GM23248 (cell line): ENCODE data around the gene DIS3L. TPM values are rescaled to one million over a fixed set of nuclear protein-coding genes. Genes with fewer than 3 reads are reported as not detected.

ENCODE experiments used
- DNase-seq: peaks from one replicate; pipeline ENCODE4 v3.0.0-alpha.2; 2015
- H2AFZ ChIP-seq: fragments of 200-600 bp; sonication (generic); 2 replicates; pipeline ENCODE4 v1.6.1; 2016; ENCODE audit warnings: antibody characterized with exemption
- H3F3A ChIP-seq: fragments of 200-600 bp; sonication (generic); 2 replicates; pipeline ENCODE4 v1.6.1; 2016; ENCODE audit warnings: mild to moderate bottlenecking, antibody characterized with exemption, mixed run types; ENCODE audit not compliant: insufficient read depth
- H3K27ac ChIP-seq: fragments of 200-600 bp; sonication (generic); 2 replicates; pipeline ENCODE4 v1.5.1; 2016; ENCODE audit warnings: mild to moderate bottlenecking
- H3K27me3 ChIP-seq: fragments of 200-600 bp; sonication (generic); replicated peaks from 2 replicates; pipeline ENCODE4 v1.6.1; 2016; ENCODE audit warnings: mild to moderate bottlenecking; ENCODE audit not compliant: insufficient read depth
- H3K36me3 ChIP-seq: fragments of 200-600 bp; sonication (generic); 2 replicates; pipeline ENCODE4 v1.6.1; 2016; ENCODE audit warnings: low read depth, mild to moderate bottlenecking
- H3K4me1 ChIP-seq: fragments of 200-600 bp; sonication (generic); 2 replicates; pipeline ENCODE4 v1.6.1; 2016; ENCODE audit warnings: mild to moderate bottlenecking; ENCODE audit not compliant: insufficient read depth
- H3K4me2 ChIP-seq: fragments of 200-600 bp; sonication (generic); one replicate; pipeline ENCODE4 v1.6.1; 2016; ENCODE audit warnings: mild to moderate bottlenecking; ENCODE audit not compliant: unreplicated experiment
- H3K4me3 ChIP-seq: fragments of 200-600 bp; sonication (generic); 2 replicates; pipeline ENCODE4 v1.5.1; 2016; ENCODE audit warnings: mild to moderate bottlenecking
- H3K79me2 ChIP-seq: fragments of 200-600 bp; sonication (generic); 2 replicates; pipeline ENCODE4 v1.6.1; 2016; ENCODE audit warnings: mild to moderate bottlenecking; ENCODE audit not compliant: insufficient read depth
- H3K9ac ChIP-seq: fragments of 200-600 bp; sonication (generic); 2 replicates; pipeline ENCODE4 v1.6.1; 2016; ENCODE audit warnings: mild to moderate bottlenecking
- H3K9me2 ChIP-seq: fragments of 200-600 bp; sonication (generic); 2 replicates; pipeline ENCODE4 v1.6.1; 2016; ENCODE audit warnings: mixed run types, mild to moderate bottlenecking, moderate library complexity; ENCODE audit not compliant: insufficient read depth
- H3K9me3 ChIP-seq: fragments of 200-600 bp; sonication (generic); one replicate; pipeline ENCODE4 v1.6.1; 2017; ENCODE audit warnings: low read depth
- H4K20me1 ChIP-seq: fragments of 200-600 bp; sonication (generic); 2 replicates; pipeline ENCODE4 v1.6.0; 2016; ENCODE audit not compliant: insufficient read depth
- EZH2 ChIP-seq: fragments of 200-600 bp; sonication (generic); IDR thresholded peaks from 2 replicates; pipeline ENCODE4 v1.6.1; 2018; ENCODE audit warnings: antibody characterized with exemption, mild to moderate bottlenecking; ENCODE audit not compliant: insufficient read depth, poor library complexity, severe bottlenecking
- EZH2phosphoT487 ChIP-seq: fragments of 200-600 bp; sonication (generic); IDR thresholded peaks from 2 replicates; pipeline ENCODE4 v1.6.1; 2018; ENCODE audit warnings: antibody characterized with exemption, moderate library complexity, mild to moderate bottlenecking, low read depth; ENCODE audit not compliant: insufficient read depth
- WGBS, 2 experiments: methylation state at CpG; one replicate each; pipeline ENCODE4 v1.1.6; 2015 to 2017; ENCODE audit warnings: low lambda C conversion rate in 2 of 2, low coverage in 1 of 2; ENCODE audit errors: missing lambda C conversion rate in 2 of 2; 5-methylcytosine and 5-hydroxymethylcytosine counted together
- in situ Hi-C: fragments of 300-500 bp; cut with MboI; formaldehyde crosslinking; loops from 2 replicates; pipeline ENCODE4 v1.15.0; 2020
- polyA plus RNA-seq: library from polyadenylated mRNA; unstranded; fragments of >200 nt; fragmentation: Nextera tagmentation; extraction: Ambion mirVana; gene quantifications from 2 replicates; pipeline ENCODE4 v1.2.1, GENCODE V29; 2016
- total RNA-seq: library from RNA; depleted of rRNA; stranded (reverse); fragments of >200 nt; shearing (Covaris generic); gene quantifications from 2 replicates; pipeline ENCODE4 v1.2.3, GENCODE V29; 2014

Gene DIS3L
- total and polyA plus RNA-seq, 2 experiments from 2014 or later = 15.6 to 23.7 TPM

- DNase-seq = no peak
- H3K27me3 ChIP-seq = peaks cover 7% of the 10 kb centered on the region; the same call in 1 of the 2 replicates
- no peak overlapping the region for H3K27ac ChIP-seq
- WGBS, 2 experiments = 82 to 85% methylated on average over 3 of the region's 3 CpGs
- in situ Hi-C loops = no loop called here
- H3K36me3 ChIP-seq = no peaks in the 10 kb centered on the region
- H3K9me3 ChIP-seq = no peaks in the 10 kb centered on the region
- no peaks in the 10 kb centered on the region for H3K4me1 ChIP-seq
- H3K4me2 ChIP-seq = no peak overlapping the region
- H2AFZ ChIP-seq = no peak overlapping the region
- no peaks in the 10 kb centered on the region for H3K79me2 ChIP-seq
- H3K4me3 ChIP-seq = no peak overlapping the region
- H3K9me2 ChIP-seq = no peaks in the 10 kb centered on the region
- H4K20me1 ChIP-seq = no peaks in the 10 kb centered on the region
- no peaks in the 10 kb centered on the region for H3F3A ChIP-seq
- H3K9ac ChIP-seq = no peak overlapping the region
- TF ChIP-seq EZH2 (no peak), EZH2phosphoT487 (no peak)
These were observed 9.1 kb upstream of the DIS3L start for GRCh38 chr15:66284271-66284670.

- Histone ChIP-seq H3K4me2 (no peak overlapping the region), H4K20me1 (no peaks in the 10 kb centered on the region), H3K4me3 (no peak overlapping the region), H3K4me1 (no peaks in the 10 kb centered on the region), H3K27me3 (peaks cover 7% of the 10 kb centered on the region; the same call in 1 of the 2 replicates), H3K79me2 (no peaks in the 10 kb centered on the region), H2AFZ (no peak overlapping the region), H3K9ac (no peak overlapping the region), H3K9me2 (no peaks in the 10 kb centered on the region), H3K36me3 (no peaks in the 10 kb centered on the region), H3K27ac (no peak overlapping the region), H3K9me3 (no peaks in the 10 kb centered on the region), H3F3A (no peaks in the 10 kb centered on the region)
- in situ Hi-C loops = no loop called here
- DNase-seq = no peak
- TF ChIP-seq EZH2phosphoT487 (no peak), EZH2 (no peak)
- whole genome bisulfite sequencing, 2 experiments = 77 to 85% methylated on average over 6 of the region's 6 CpGs
These were observed 7.7 kb upstream of the DIS3L start for GRCh38 chr15:66285533-66286280.

DNA sequence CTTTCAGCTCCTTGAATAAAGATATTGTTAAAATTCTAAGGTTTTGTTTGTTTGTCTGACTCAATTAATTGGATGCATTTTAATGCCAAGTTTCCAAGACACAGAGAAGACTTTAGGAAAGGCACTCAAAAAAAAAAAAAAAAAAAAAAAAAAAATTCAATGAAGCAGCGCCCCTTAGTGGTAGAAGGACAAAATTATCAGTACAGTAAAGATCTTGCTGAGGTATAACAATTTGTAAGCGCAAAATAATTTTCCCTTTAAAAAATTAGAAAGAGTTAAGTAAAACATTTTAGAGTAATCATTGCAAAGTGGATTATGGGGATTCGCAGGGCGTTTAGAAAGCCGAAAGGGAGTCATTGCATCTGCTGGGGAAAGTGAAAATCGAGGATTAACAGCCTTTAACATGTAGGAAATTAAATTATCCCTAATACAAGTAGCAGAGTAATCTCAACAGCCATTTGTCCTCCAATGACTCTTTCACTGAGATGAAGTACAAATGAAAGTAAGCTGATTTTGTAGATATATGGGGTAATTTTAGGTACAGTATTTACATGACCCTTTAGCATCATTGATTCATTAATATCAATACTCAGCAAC lies 5.8 kb upstream of the DIS3L start:
- H4K20me1 ChIP-seq = no peaks in the 10 kb centered on the region
- peaks cover 14% of the 10 kb centered on the region; the same call in 1 of the 2 replicates for H3F3A ChIP-seq
- H3K4me2 ChIP-seq = no peak overlapping the region
- no peaks in the 10 kb centered on the region for H3K27me3 ChIP-seq
- no peaks in the 10 kb centered on the region for H3K9me3 ChIP-seq
- H3K79me2 ChIP-seq = no peaks in the 10 kb centered on the region
- no peak overlapping the region for H2AFZ ChIP-seq
- H3K36me3 ChIP-seq = no peaks in the 10 kb centered on the region
- H3K27ac ChIP-seq = no peak overlapping the region
- in situ Hi-C loops = no loop called here
- no peaks in the 10 kb centered on the region for H3K4me1 ChIP-seq
- no peak overlapping the region for H3K9ac ChIP-seq
- TF ChIP-seq EZH2phosphoT487 = no peak
- TF ChIP-seq EZH2 = no peak
- H3K4me3 ChIP-seq = no peak overlapping the region
- 1 to 2% methylated on average over 6 of the region's 6 CpGs for WGBS, 2 experiments
- no peaks in the 10 kb centered on the region for H3K9me2 ChIP-seq
- peak; percentile 66 for DNase-seq

DNA sequence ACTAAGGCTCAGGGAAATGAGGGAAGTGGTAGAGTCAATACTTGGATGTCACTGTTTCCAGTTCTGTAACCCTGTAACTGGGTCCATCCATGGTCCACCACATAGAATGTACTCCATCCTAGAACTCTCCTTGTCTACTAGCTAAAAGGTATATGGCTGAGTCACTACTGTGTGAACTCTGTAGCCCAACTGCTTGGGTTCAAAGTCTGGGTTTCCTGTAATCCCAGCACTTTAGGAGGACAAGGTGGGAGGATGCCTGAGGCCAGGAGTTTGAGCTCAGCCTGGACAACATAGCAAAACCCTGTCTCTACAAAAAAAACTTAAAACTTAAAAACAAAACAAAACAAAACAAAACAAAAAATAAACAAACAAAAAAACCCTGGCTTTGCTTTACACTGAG lies 5.3 kb upstream of the DIS3L start:
- no peak overlapping the region for H3K27ac ChIP-seq
- H3F3A ChIP-seq = peaks cover 14% of the 10 kb centered on the region; the same call in 1 of the 2 replicates
- no peaks in the 10 kb centered on the region for H3K9me2 ChIP-seq
- no peaks in the 10 kb centered on the region for H3K9me3 ChIP-seq
- H2AFZ ChIP-seq = no peak overlapping the region
- H3K27me3 ChIP-seq = no peaks in the 10 kb centered on the region
- no peak overlapping the region for H3K4me3 ChIP-seq
- DNase-seq = no peak
- no peak for TF ChIP-seq EZH2phosphoT487
- TF ChIP-seq EZH2 = no peak
- in situ Hi-C loops = no loop called here
- peaks cover 4% of the 10 kb centered on the region; the same call in 1 of the 2 replicates for H3K4me1 ChIP-seq
- H4K20me1 ChIP-seq = no peaks in the 10 kb centered on the region
- H3K9ac ChIP-seq = no peak overlapping the region
- H3K79me2 ChIP-seq = no peaks in the 10 kb centered on the region
- no peaks in the 10 kb centered on the region for H3K36me3 ChIP-seq
- H3K4me2 ChIP-seq = no peak overlapping the region
